ENCODE data around the gene GHRHR.

- TF ChIP-seq POLR2A (IDR thresholded peaks at IDR 0.05; ENCODE audit: low read length) (no peak), GATA1 (IDR thresholded peaks at IDR 0.05; ENCODE audit: low read depth, low read length) (no peak)
Observed at GRCh38 chr7:30931161-30931928, 32.4 kb upstream of the GHRHR start.

All from erythroblast (primary cell).